GM18520 (cell line): ENCODE data around the gene AIP.
A peak's percentile ranks its signal among the peaks of the same experiment; 100 is the strongest.
"Not testable (repeated sequence)": the region's sequence is repeated elsewhere in the genome, so short reads cannot be mapped to it uniquely, and the experiment has no call there.

Experiments used
- ATAC-seq: cut with Tn5 transposase; IDR thresholded peaks from one replicate; pipeline ENCODE4 v1.9.1; 2021; ENCODE audit not compliant: unreplicated experiment

Gene AIP

DNA sequence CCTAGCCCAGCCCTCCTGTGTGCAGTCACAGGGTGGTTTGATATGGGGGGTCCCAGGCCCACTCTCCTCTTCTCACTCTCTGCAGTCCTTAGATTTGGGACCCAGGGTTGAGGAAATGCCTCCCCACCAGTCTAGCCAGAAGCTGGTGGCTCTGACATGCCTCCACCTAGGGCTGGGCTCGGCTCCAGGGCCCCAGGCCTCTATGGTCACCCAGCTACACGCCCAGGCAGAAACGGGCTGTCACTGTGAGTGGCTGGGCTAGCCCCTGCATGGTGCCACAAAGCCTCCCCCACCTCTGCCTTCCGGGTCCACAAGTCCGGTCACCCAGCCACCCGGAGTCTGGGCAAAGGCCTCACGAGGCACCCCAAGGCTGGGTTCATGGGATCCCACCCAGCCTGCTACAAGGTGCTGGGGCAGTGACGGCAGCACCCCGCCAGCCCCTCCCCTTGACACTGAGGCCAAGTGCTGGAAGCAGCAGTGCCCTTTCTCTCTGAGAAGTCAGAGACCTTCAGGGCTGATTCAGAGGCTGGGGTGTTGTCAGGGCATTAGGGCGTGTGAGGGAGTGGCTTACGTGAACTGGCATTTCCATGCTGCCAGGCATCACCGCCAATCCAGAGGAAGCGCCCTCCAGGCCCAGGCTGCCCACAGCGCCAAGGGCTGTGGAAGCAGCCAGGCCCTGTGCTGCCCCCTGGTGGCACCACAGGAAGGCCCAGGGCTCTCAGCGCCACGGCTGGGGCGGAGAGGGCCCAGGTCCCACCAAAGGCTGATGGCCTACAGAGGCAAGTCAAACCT, 23.0 kb downstream of the AIP start:
- ATAC-seq, result no peak

DNA sequence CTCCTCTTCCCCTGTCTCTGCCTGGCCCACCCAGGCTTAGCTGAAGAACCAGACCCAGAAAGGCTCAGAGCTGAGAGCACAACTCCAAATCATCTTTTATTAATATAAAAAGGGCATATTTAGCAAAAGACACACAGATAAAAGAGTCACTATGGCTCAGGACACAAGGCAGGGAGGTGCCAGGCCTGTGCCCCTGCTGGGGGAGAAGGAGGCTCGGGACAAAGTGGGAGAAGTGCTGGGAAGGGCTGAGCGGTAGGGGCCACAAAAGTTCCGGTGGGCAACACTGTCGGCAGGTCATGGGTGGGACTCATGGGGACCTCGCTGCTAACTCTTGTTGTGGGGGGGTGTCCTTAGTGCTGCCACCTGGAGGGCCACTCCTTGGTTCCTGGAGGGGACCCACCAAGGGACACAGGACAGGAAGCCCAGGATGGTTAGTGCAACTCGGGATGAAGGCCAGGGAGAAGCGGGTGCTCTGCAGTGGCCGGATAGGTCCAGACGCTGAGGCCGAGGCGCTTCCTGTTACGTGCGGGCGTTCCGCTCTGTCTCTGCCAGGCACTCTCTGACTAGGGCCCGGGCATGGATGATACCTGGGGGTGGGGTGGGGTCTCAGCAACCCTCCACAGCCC, 23.7 kb downstream of the AIP start:
- no peak for ATAC-seq

GRCh38 chr11:67507242-67507863, 24.5 kb downstream of the AIP start:
- no peak for ATAC-seq

DNA sequence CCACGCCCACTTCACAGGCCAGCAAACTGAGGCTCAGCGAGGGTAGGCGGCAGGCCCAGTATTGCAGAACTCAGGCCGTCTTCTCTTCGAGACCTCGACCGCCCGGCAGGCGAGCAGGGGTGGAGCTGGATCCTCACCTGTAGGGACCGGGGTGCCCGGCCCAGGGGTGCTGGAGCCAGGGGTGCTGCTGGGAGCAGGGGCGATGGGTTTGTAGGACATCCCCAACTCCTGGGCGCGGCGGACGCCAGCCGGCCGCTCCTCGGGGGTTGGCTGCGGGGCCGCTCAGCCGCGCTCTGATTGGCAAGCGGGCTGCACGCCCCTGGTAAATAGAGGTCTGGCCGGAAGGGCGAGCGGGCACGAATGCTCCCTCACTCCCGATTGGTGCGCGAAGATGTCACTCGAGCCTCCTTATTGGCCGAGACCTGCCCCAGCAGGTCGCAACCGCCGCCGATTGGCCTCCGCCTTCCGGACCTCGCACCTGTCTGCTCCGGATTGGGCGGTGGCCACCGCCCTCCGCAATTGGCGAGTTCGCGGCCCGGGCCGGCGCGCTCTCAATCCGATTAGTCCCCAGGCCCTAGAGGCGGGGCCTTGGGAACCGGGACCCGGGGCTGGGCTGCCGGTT, 25.1 kb downstream of the AIP start, which contains the start of gene CDK2AP2:
Gene CDK2AP2 (minus strand): TSS at position 299 of the 622 bp plus-strand sequence. CDS start 80 bp downstream, at position 219.
- peak; percentile 68 for ATAC-seq

DNA sequence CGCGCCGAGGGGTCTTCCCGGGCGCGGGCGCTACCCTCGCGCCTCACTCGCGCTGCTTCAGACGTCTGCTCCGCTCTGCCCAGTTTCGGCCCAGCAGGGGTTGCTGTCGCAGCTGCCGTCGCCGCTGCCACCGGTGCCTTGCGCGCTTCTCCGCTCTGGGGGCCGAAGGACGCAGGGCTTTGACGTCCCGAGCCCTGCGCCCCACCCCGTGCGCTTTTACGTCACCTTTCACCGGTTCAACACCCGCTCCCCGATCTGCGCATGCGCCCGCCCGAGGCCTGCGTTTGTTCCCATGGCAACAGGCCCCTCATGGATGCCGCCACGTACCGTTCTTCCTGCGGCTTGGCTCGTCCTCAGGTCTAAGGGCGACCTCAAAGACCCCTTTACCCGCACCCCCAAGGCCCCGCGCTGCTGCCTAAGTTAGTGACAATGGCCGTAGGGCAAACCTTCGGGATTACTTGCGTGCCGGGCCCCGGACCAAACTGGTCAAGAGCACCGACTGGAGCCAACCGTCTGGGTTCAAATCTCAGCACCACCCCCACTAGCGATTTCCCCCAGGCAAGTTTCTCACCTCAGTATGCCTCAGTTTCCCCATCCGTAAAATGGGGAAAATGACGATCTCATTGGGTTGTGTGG, 25.8 kb downstream of the AIP start:
- peak; percentile 20 for ATAC-seq

GRCh38 chr11:67510023-67510345, 27.2 kb downstream of the AIP start:
- no peak for ATAC-seq

DNA sequence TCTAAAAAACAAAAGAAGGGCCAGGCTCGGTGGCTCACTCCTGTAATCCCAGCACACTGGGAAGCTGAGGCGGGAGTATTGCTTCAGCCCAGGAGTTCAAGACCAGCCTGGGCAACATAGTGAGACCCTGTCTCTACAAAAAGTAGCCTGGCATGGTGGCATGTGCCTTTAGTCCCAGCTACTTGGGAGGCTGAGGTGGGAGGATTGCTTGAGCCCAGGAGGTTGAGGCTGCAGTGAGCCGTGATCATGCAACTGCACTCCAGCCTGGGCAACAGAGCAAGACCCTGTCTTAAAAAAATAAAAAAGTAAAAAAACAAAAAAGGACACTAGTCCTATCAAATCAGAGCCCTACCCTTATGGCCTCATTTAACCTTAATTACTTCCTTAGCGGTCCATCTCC, 28.7 kb downstream of the AIP start:
- ATAC-seq, result not testable (repeated sequence)

DNA sequence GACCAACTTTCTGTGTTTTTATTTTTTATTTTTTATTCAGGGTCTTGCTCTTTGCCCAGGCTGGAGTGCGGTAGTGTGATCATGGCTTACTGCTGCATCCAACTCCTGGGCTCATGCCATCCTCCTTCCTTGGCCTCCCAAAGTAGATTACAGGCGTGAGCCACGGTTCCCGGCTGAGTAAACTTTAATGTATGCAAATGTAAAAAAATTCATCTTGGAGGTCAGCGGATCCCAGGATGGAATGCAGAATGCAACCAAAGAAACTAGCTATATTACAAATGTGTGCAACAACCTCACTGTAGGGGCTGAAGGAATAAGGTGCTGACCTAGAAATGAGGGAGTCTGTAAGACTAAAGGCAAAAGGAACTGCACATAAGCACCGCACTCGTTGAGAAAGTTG, 31.3 kb downstream of the AIP start:
- no peak for ATAC-seq

- ATAC-seq, result no peak
Measured at GRCh38 chr11:67516806-67517205, 34.0 kb downstream of the AIP start.

- no peak for ATAC-seq
Measured at GRCh38 chr11:67517784-67518552, 35.1 kb downstream of the AIP start.

GRCh38 chr11:67519726-67520125, 36.9 kb downstream of the AIP start:
- no peak for ATAC-seq

DNA sequence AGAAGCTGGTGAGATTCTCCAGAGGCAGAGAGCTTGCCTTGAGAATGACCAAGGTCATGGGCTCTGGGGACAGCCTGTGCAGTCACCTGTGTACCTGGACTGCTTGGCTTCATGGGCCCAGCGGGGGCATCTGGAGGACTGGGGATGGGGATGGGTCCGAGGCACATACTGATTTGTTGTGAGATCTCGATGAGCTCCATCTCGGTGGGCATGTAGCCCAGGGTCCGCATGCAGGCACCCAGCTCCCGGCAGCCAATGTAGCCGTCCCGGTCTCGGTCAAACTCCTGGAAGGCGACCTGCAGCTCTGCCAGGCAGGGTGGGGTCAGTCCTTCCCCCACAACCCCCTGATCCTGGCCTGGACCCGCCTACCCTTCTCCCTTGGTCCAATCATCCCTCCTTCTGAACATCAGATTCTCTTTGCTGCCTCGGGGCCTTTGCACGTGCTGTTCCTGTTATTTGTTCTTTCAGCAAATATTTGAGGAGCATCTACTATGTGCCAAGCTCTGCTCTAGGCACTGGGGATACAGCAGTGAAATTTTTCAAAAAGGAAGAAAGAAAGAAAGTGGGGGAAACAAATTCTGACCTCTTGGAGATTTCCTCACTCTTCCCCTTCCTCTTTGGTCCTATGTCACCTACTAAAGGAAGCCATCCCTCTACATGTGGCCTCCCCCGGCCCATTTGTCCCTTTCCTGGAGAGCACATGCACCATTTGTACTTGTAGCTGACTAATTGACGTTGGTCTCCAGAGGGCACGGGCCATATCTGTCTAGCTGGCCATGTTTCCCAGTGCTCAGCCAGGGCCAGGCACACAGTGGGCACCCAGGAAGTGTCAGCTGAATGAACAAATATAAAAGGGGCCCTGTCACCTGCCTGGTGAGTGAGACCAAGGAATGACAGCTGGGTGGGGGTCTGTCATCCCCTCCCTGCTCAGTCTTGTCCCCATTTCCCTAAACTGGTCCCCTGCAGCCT, 38.3 kb downstream of the AIP start:
- ATAC-seq, result no peak

- ATAC-seq, result no peak
Measured at GRCh38 chr11:67521924-67522323, 39.1 kb downstream of the AIP start.

DNA sequence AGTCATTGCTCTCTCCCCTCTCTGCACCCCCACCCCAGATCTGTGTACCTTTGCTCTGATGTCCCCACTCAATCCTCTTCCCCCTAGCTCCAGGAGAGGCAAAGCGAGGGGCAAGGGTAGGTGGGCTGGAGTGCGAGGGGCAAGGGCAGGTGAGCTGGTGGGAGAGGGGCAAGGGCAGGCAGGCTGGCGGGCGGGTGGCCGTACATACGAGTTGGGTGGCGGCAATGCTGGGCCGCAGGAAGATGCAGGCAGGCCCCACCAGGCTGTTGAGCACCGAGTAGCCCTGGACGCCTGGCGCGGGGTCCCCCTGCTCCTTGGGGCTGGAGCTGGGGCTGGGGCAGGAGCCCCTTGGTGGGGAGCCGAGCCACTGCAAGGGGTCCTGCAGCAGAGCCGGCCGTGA, 39.5 kb downstream of the AIP start:
- ATAC-seq, result no peak

- no peak for ATAC-seq
Measured at GRCh38 chr11:67522844-67523555, 40.2 kb downstream of the AIP start, which contains the start of gene CABP2. Gene CABP2 (minus strand): TSS chr11:67523446. CDS start chr11:67523326, 120 bp downstream.

GRCh38 chr11:67523556-67524479, 41.0 kb downstream of the AIP start:
- ATAC-seq, result no peak

GRCh38 chr11:67524480-67524808, 41.6 kb downstream of the AIP start:
- no peak for ATAC-seq
